ENCODE results near the gene MARCHF10. TPM values are rescaled to one million over a fixed set of nuclear protein-coding genes. Genes with fewer than 3 reads are reported as not detected.
"Not testable (repeated sequence)": the region's sequence is repeated elsewhere in the genome, so short reads cannot be mapped to it uniquely, and the experiment has no call there.

Gene MARCHF10
- total RNA-seq, 1 donor from 2014 or later: 0.51 TPM

DNA sequence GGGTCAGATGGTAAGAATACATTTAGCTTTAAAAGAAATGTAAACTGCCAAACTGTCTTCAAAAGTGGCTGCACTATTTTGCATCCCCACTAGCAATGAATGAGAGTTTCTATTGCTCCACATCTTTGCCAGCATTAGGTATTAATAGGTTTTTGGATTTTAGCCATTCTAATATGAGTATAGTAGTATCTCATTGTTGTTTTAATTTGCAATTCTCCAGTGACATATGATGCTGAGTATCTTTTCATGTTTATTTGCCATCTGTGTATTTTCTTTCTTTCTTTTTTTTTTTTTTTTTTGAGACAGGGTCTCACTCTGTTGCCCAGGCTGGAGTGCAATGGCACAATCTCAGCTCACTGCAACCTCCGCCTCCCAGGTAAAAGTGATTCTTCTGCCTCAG, 24.3 kb upstream of the MARCHF10 start:
- Histone ChIP-seq H3K9ac (no peak overlapping the region), H3K79me2 (ENCODE audit: low read depth) (no peaks in the 10 kb centered on the region), H3K36me3 (no peaks in the 10 kb centered on the region), H3K27ac (no peak overlapping the region), H3K4me2 (no peak overlapping the region), H3F3A (ENCODE audit: low read depth) (no peaks in the 10 kb centered on the region), H3K4me3 (no peak overlapping the region), H2AFZ (replicated peaks) (no peak overlapping the region), H3K27me3 (no peaks in the 10 kb centered on the region), H3K9me3 (ENCODE audit: low read depth) (no peaks in the 10 kb centered on the region), H3K4me1 (peaks cover 7% of the 10 kb centered on the region), H4K20me1 (ENCODE audit: low read depth) (no peaks in the 10 kb centered on the region)
- peaks cover 2% of the 10 kb centered on the region for H3K27me3 Mint-ChIP-seq (ENCODE audit: insufficient read depth, low read depth)
- peaks cover 11% of the 10 kb centered on the region for H3K9me3 Mint-ChIP-seq
- H3K4me1 Mint-ChIP-seq: peaks cover 9% of the 10 kb centered on the region
- TF ChIP-seq, protein P1, sequence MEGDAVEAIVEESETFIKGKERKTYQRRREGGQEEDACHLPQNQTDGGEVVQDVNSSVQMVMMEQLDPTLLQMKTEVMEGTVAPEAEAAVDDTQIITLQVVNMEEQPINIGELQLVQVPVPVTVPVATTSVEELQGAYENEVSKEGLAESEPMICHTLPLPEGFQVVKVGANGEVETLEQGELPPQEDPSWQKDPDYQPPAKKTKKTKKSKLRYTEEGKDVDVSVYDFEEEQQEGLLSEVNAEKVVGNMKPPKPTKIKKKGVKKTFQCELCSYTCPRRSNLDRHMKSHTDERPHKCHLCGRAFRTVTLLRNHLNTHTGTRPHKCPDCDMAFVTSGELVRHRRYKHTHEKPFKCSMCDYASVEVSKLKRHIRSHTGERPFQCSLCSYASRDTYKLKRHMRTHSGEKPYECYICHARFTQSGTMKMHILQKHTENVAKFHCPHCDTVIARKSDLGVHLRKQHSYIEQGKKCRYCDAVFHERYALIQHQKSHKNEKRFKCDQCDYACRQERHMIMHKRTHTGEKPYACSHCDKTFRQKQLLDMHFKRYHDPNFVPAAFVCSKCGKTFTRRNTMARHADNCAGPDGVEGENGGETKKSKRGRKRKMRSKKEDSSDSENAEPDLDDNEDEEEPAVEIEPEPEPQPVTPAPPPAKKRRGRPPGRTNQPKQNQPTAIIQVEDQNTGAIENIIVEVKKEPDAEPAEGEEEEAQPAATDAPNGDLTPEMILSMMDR (IDR thresholded peaks at IDR 0.05): no peak
- TF ChIP-seq EZH2 (IDR thresholded peaks at IDR 0.05): no peak
- no peak for TF ChIP-seq EZH2phosphoT487 (IDR thresholded peaks at IDR 0.05)
- H3K27ac Mint-ChIP-seq: no peak overlapping the region
- H3K4me3 Mint-ChIP-seq: no peak overlapping the region
- no peak for DNase-seq (ENCODE audit: low spot score)
- no peaks in the 10 kb centered on the region for H3K36me3 Mint-ChIP-seq

GRCh38 chr17:62831066-62831465, 23.0 kb upstream of the MARCHF10 start:
- not testable (repeated sequence) for H3K36me3 ChIP-seq; H3K9ac ChIP-seq; H4K20me1 ChIP-seq (ENCODE audit: low read depth); H3K9me3 Mint-ChIP-seq; DNase-seq (ENCODE audit: low spot score); H3K9me3 ChIP-seq (ENCODE audit: low read depth); H3F3A ChIP-seq (ENCODE audit: low read depth); H3K4me1 Mint-ChIP-seq; H3K4me1 ChIP-seq; H2AFZ ChIP-seq (replicated peaks); H3K36me3 Mint-ChIP-seq; H3K27me3 Mint-ChIP-seq (ENCODE audit: insufficient read depth, low read depth); H3K4me2 ChIP-seq; H3K27me3 ChIP-seq; H3K27ac ChIP-seq; H3K79me2 ChIP-seq (ENCODE audit: low read depth); H3K4me3 ChIP-seq; H3K4me3 Mint-ChIP-seq; H3K27ac Mint-ChIP-seq

GRCh38 chr17:62827746-62828485, 19.8 kb upstream of the MARCHF10 start:
- Histone ChIP-seq H3K27ac (no peak overlapping the region), H4K20me1 (ENCODE audit: low read depth) (no peaks in the 10 kb centered on the region), H3K36me3 (no peaks in the 10 kb centered on the region), H2AFZ (replicated peaks) (no peak overlapping the region), H3K4me3 (no peak overlapping the region), H3K4me1 (peaks cover 19% of the 10 kb centered on the region), H3F3A (ENCODE audit: low read depth) (peaks cover 19% of the 10 kb centered on the region), H3K27me3 (no peaks in the 10 kb centered on the region), H3K4me2 (no peak overlapping the region), H3K9me3 (ENCODE audit: low read depth) (no peaks in the 10 kb centered on the region), H3K79me2 (ENCODE audit: low read depth) (no peaks in the 10 kb centered on the region), H3K9ac (no peak overlapping the region)
- TF ChIP-seq EZH2phosphoT487 (IDR thresholded peaks at IDR 0.05): no peak
- TF ChIP-seq, protein P1 (IDR thresholded peaks at IDR 0.05): no peak
- no peak for TF ChIP-seq EZH2 (IDR thresholded peaks at IDR 0.05)
- Mint-ChIP-seq H3K27ac (no peak overlapping the region), H3K4me1 (peaks cover 22% of the 10 kb centered on the region), H3K36me3 (no peaks in the 10 kb centered on the region), H3K4me3 (no peak overlapping the region), H3K9me3 (no peaks in the 10 kb centered on the region), H3K27me3 (ENCODE audit: insufficient read depth, low read depth) (peaks cover 2% of the 10 kb centered on the region)
- peak; percentile 21 for DNase-seq (ENCODE audit: low spot score)

DNA sequence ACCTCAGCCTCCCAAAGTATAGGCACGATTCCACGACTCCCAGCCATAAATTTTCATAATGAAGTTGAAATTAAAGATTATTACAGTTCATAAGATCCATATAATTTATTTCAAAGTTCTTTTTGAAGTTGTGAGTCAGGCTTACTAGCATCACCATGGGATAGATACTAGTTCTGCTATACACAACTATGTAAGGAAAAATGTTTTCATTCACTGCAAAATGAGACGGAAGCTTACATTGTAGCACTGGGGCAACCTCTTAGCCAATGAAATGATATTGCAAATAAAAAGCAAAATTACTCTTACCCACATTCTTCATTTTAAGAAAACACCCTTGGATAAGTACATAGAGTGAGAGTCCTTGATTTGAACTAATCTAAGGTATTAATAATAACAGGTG, 18.8 kb upstream of the MARCHF10 start:
- peaks cover 24% of the 10 kb centered on the region for H3K4me1 Mint-ChIP-seq
- no peak overlapping the region for H2AFZ ChIP-seq (replicated peaks)
- H3K27me3 Mint-ChIP-seq (ENCODE audit: insufficient read depth, low read depth): peaks cover 2% of the 10 kb centered on the region

More for the DNA sequence above, 18.8 kb upstream of the MARCHF10 start:
- H4K20me1 ChIP-seq (ENCODE audit: low read depth): no peaks in the 10 kb centered on the region
- Mint-ChIP-seq H3K27ac (no peak overlapping the region), H3K4me3 (no peak overlapping the region), H3K36me3 (no peaks in the 10 kb centered on the region), H3K9me3 (no peaks in the 10 kb centered on the region)
- no peak overlapping the region for H3K27ac ChIP-seq
- no peaks in the 10 kb centered on the region for H3K36me3 ChIP-seq
- H3K4me1 ChIP-seq: peaks cover 19% of the 10 kb centered on the region
- H3K27me3 ChIP-seq: no peaks in the 10 kb centered on the region
- H3K4me3 ChIP-seq: no peak overlapping the region
- TF ChIP-seq EZH2phosphoT487 (IDR thresholded peaks at IDR 0.05) (no peak), EZH2 (IDR thresholded peaks at IDR 0.05) (no peak)
- TF ChIP-seq, protein P1 (IDR thresholded peaks at IDR 0.05): no peak
- DNase-seq (ENCODE audit: low spot score): no peak
- no peak overlapping the region for H3K9ac ChIP-seq
- H3K9me3 ChIP-seq (ENCODE audit: low read depth): no peaks in the 10 kb centered on the region
- no peaks in the 10 kb centered on the region for H3K79me2 ChIP-seq (ENCODE audit: low read depth)
- H3K4me2 ChIP-seq: no peak overlapping the region
- peaks cover 19% of the 10 kb centered on the region for H3F3A ChIP-seq (ENCODE audit: low read depth)

Measured in neural progenitor cell (in vitro differentiated cells).